DND-41 (cell line): ENCODE measurements around the gene RBM25.

Source experiments
- ATAC-seq: fragments of 200-7000 bp; cut with Tn5 transposase; 3 replicates; pipeline ENCODE4 v1.9.1; 2021; ENCODE audit warnings: low read depth; ENCODE audit not compliant: insufficient read depth
- DNase-seq: peaks from one replicate; pipeline ENCODE4 v3.0.0-alpha.2; 2020
- H2AFZ ChIP-seq: 2 replicates; pipeline ENCODE4 v1.6.0; 2012; ENCODE audit warnings: low read depth, low read length
- H3K27ac ChIP-seq: 2 replicates; pipeline ENCODE4 v1.5.1; 2012; ENCODE audit warnings: low read length, inconsistent platforms
- H3K27me3 ChIP-seq: fragments of 200-600 bp; sonication (generic); 2 replicates; pipeline ENCODE4 v1.6.0; 2012; ENCODE audit warnings: low read length, mild to moderate bottlenecking, inconsistent platforms; ENCODE audit not compliant: insufficient read depth, poor library complexity
- H3K36me3 ChIP-seq: 2 replicates; pipeline ENCODE4 v1.5.1; 2012; ENCODE audit warnings: low read length, inconsistent platforms; ENCODE audit not compliant: insufficient read depth
- H3K4me1 ChIP-seq: 2 replicates; pipeline ENCODE4 v1.5.1; 2012; ENCODE audit warnings: mild to moderate bottlenecking, low read length; ENCODE audit not compliant: insufficient read depth
- H3K4me2 ChIP-seq: 2 replicates; pipeline ENCODE4 v1.6.0; 2012; ENCODE audit warnings: mild to moderate bottlenecking, moderate library complexity, low read length, inconsistent platforms; ENCODE audit not compliant: insufficient read depth
- H3K4me3 ChIP-seq, 2 experiments: fragments of 200-600 bp in 1 of 2; shearing (Covaris generic) in 1 of 2; 2 replicates each; pipeline ENCODE4 v1.5.1; 2012 to 2016; ENCODE audit warnings: inconsistent platforms in 2 of 2, low read length in 2 of 2, mild to moderate bottlenecking in 2 of 2, low read depth in 1 of 2, moderate library complexity in 1 of 2
- H3K79me2 ChIP-seq: 2 replicates; pipeline ENCODE4 v1.6.0; 2012; ENCODE audit warnings: low read length, inconsistent platforms; ENCODE audit not compliant: insufficient read depth
- H3K9ac ChIP-seq: 2 replicates; pipeline ENCODE4 v1.6.0; 2012; ENCODE audit warnings: low read depth, mild to moderate bottlenecking, inconsistent platforms, low read length, moderate library complexity
- H3K9me3 ChIP-seq: 2 replicates; pipeline ENCODE4 v1.5.1; 2012; ENCODE audit warnings: low read length, moderate library complexity, mild to moderate bottlenecking, inconsistent platforms; ENCODE audit not compliant: insufficient read depth, severe bottlenecking
- H4K20me1 ChIP-seq: 2 replicates; pipeline ENCODE4 v1.6.0; 2012; ENCODE audit warnings: low read length; ENCODE audit not compliant: insufficient read depth
- EZH2 ChIP-seq: IDR thresholded peaks from 3 replicates; pipeline ENCODE4 v1.6.1; 2012; ENCODE audit warnings: borderline replicate concordance, low read depth, mild to moderate bottlenecking, moderate library complexity, low read length, inconsistent platforms; ENCODE audit not compliant: severe bottlenecking
- TF ChIP-seq, protein P1 (sequence below): IDR thresholded peaks from 2 replicates; pipeline ENCODE4 v1.5.1; 2012; ENCODE audit warnings: borderline replicate concordance, low read length, moderate library complexity, mild to moderate bottlenecking; ENCODE audit not compliant: poor library complexity, severe bottlenecking; ENCODE audit errors: extremely low read depth

The RBM25 gene

DNA sequence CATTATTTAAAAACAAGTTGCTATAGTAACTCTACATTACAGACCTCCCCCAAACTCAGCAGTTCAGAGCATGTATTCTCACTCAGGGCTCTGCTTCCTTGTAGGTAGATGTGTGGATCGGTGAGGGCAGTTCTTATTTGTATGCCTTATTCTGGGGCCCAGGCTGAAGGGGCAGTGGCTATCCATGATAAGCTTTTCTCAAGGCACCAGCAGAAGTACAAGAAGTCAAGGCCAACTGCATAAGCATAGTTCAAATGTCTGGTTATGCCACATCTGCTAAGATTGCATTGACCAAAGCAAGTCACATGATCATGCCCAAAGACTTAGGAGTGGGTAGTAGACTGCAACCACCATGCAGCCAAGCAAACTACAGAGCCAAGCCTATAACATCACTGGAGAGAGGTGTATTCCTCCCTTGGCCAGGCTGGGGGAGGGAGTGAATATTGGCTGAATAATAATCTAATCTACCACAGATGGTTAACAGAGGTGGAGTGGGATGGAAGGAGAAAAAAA, 82.5 kb downstream of the RBM25 start:
- Histone ChIP-seq H3K27me3 (no peaks in the 10 kb centered on the region), H3K9me3 (no peaks in the 10 kb centered on the region), H3K9ac (no peak overlapping the region), H3K4me2 (no peak overlapping the region), H3K4me3 (no peak overlapping the region), H3K79me2 (peaks cover 76% of the 10 kb centered on the region), H2AFZ (no peak overlapping the region), H3K27ac (no peak overlapping the region), H3K4me1 (peaks cover 15% of the 10 kb centered on the region), H4K20me1 (peaks cover 20% of the 10 kb centered on the region; the same call in 1 of the 2 replicates), H3K36me3 (no peaks in the 10 kb centered on the region; the same call in 1 of the 2 replicates)
- ATAC-seq (no peak), DNase-seq (no peak)
- no peak for TF ChIP-seq EZH2
- TF ChIP-seq, protein P1, sequence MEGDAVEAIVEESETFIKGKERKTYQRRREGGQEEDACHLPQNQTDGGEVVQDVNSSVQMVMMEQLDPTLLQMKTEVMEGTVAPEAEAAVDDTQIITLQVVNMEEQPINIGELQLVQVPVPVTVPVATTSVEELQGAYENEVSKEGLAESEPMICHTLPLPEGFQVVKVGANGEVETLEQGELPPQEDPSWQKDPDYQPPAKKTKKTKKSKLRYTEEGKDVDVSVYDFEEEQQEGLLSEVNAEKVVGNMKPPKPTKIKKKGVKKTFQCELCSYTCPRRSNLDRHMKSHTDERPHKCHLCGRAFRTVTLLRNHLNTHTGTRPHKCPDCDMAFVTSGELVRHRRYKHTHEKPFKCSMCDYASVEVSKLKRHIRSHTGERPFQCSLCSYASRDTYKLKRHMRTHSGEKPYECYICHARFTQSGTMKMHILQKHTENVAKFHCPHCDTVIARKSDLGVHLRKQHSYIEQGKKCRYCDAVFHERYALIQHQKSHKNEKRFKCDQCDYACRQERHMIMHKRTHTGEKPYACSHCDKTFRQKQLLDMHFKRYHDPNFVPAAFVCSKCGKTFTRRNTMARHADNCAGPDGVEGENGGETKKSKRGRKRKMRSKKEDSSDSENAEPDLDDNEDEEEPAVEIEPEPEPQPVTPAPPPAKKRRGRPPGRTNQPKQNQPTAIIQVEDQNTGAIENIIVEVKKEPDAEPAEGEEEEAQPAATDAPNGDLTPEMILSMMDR: no peak

GRCh38 chr14:73142216-73142615, 83.9 kb downstream of the RBM25 start:
- no peak overlapping the region for H3K4me3 ChIP-seq
- no peak overlapping the region for H3K9ac ChIP-seq
- H4K20me1 ChIP-seq: peaks cover 16% of the 10 kb centered on the region; the same call in 1 of the 2 replicates
- peaks cover 8% of the 10 kb centered on the region for H3K4me1 ChIP-seq
- TF ChIP-seq, protein P1: no peak
- no peak for TF ChIP-seq EZH2
- H3K4me2 ChIP-seq: no peak overlapping the region
- no peaks in the 10 kb centered on the region for H3K9me3 ChIP-seq
- no peak for ATAC-seq
- H3K79me2 ChIP-seq: peaks cover 78% of the 10 kb centered on the region
- no peak overlapping the region for H3K27ac ChIP-seq
- H3K27me3 ChIP-seq: no peaks in the 10 kb centered on the region
- no peak overlapping the region for H2AFZ ChIP-seq
- H3K36me3 ChIP-seq: no peaks in the 10 kb centered on the region
- DNase-seq: no peak

GRCh38 chr14:73143003-73143402, 84.7 kb downstream of the RBM25 start:
- H3K27me3 ChIP-seq: no peaks in the 10 kb centered on the region
- H3K27ac ChIP-seq: no peak overlapping the region
- no peaks in the 10 kb centered on the region for H3K4me1 ChIP-seq
- TF ChIP-seq EZH2: no peak
- TF ChIP-seq, protein P1: no peak
- no peak overlapping the region for H3K9ac ChIP-seq
- H3K4me3 ChIP-seq: no peak overlapping the region
- ATAC-seq (no peak), DNase-seq (no peak)
- H3K79me2 ChIP-seq: peaks cover 71% of the 10 kb centered on the region
- peaks cover 13% of the 10 kb centered on the region; the same call in 1 of the 2 replicates for H4K20me1 ChIP-seq
- H3K36me3 ChIP-seq: peaks cover 5% of the 10 kb centered on the region; the same call in 1 of the 2 replicates
- no peak overlapping the region for H3K4me2 ChIP-seq
- no peaks in the 10 kb centered on the region for H3K9me3 ChIP-seq
- H2AFZ ChIP-seq: no peak overlapping the region
